ENCODE data around the gene CYP26A1. TPM values are rescaled to one million over a fixed set of nuclear protein-coding genes. Genes with fewer than 3 reads are reported as not detected.
"Not testable (repeated sequence)": the region's sequence is repeated elsewhere in the genome, so short reads cannot be mapped to it uniquely, and the experiment has no call there.

Gene CYP26A1
- total and polyA plus RNA-seq, 4 donors = 0.08 to 1.4 (median 0.29) TPM; not detected in 1

- Histone ChIP-seq H3K27ac (ENCODE audit: low read depth in 1 of 2, low read length in 2 of 2) (no peak overlapping the region), H3K4me1 (ENCODE audit: control insufficient read depth in 4 of 4, insufficient read depth in 4 of 4, low read length in 3 of 4) (no peaks in the 10 kb centered on the region), H3K36me3 (ENCODE audit: control insufficient read depth in 4 of 4, insufficient read depth in 3 of 4, low read depth in 1 of 4, low read length in 3 of 4) (no peaks in the 10 kb centered on the region), H3K4me3 (ENCODE audit: low read depth in 1 of 3, low read length in 3 of 3) (no peak overlapping the region), H3K27me3 (ENCODE audit: control insufficient read depth in 4 of 4, insufficient read depth in 4 of 4, low read length in 3 of 4) (no peaks in the 10 kb centered on the region), H3K9me3 (ENCODE audit: control insufficient read depth in 4 of 4, low read length in 3 of 4) (no peaks in the 10 kb centered on the region), H3K9ac (ENCODE audit: low read depth in 1 of 2, low read length in 2 of 2) (no peak overlapping the region)
- TF ChIP-seq REST (IDR thresholded peaks at IDR 0.05) = no peak
- TF ChIP-seq FOXA2 (IDR thresholded peaks at IDR 0.05) = no peak
- no peak for TF ChIP-seq EGR1 (IDR thresholded peaks at IDR 0.05; ENCODE audit: low read depth in 2 of 2)
- TF ChIP-seq CTCF (IDR thresholded peaks at IDR 0.05; ENCODE audit: low read depth, low read length, missing input control) = no peak
- TF ChIP-seq JUND (IDR thresholded peaks at IDR 0.05) = no peak
- 91% methylated on average over 3 of the region's 3 CpGs for WGBS
- DNase-seq (ENCODE audit: low spot score) = no peak
Observed at GRCh38 chr10:93098816-93099215, 25.1 kb downstream of the CYP26A1 start.

- Histone ChIP-seq H3K9ac (ENCODE audit: low read depth in 1 of 2, low read length in 2 of 2) (no peak overlapping the region), H3K27me3 (ENCODE audit: control insufficient read depth in 4 of 4, insufficient read depth in 4 of 4, low read length in 3 of 4) (no peaks in the 10 kb centered on the region), H3K36me3 (ENCODE audit: control insufficient read depth in 4 of 4, insufficient read depth in 3 of 4, low read depth in 1 of 4, low read length in 3 of 4) (no peaks in the 10 kb centered on the region), H3K4me3 (ENCODE audit: low read depth in 1 of 3, low read length in 3 of 3) (no peak overlapping the region), H3K9me3 (ENCODE audit: control insufficient read depth in 4 of 4, low read length in 3 of 4) (no peaks in the 10 kb centered on the region), H3K27ac (ENCODE audit: low read depth in 1 of 2, low read length in 2 of 2) (no peak overlapping the region), H3K4me1 (ENCODE audit: control insufficient read depth in 4 of 4, insufficient read depth in 4 of 4, low read length in 3 of 4) (no peaks in the 10 kb centered on the region)
- DNase-seq (ENCODE audit: low spot score) = no peak
- 94% methylated on average over 7 of the region's 7 CpGs for WGBS
- TF ChIP-seq CTCF (IDR thresholded peaks at IDR 0.05; ENCODE audit: low read depth, low read length, missing input control) = no peak
- TF ChIP-seq FOXA1 (IDR thresholded peaks at IDR 0.05) = no peak
- no peak for TF ChIP-seq RXRA (IDR thresholded peaks at IDR 0.05)
- no peak for TF ChIP-seq TAF1 (conservative IDR thresholded peaks at IDR 0.05)
- TF ChIP-seq HNF4G (IDR thresholded peaks at IDR 0.05) = no peak
- TF ChIP-seq MAX (IDR thresholded peaks at IDR 0.05) = no peak
- TF ChIP-seq HNF4A (conservative IDR thresholded peaks at IDR 0.05) = no peak
- TF ChIP-seq GABPA (IDR thresholded peaks at IDR 0.05 in 1 of 2, conservative IDR thresholded peaks at IDR 0.05 in 1 of 2) = no peak
- TF ChIP-seq NR2F2 (IDR thresholded peaks at IDR 0.05) = no peak
- no peak for TF ChIP-seq YY1 (IDR thresholded peaks at IDR 0.05)
- TF ChIP-seq EGR1 (IDR thresholded peaks at IDR 0.05; ENCODE audit: low read depth in 2 of 2) = no peak
- TF ChIP-seq RAD21 (IDR thresholded peaks at IDR 0.05) = no peak
- TF ChIP-seq FOXA2 (IDR thresholded peaks at IDR 0.05) = no peak
- TF ChIP-seq REST (IDR thresholded peaks at IDR 0.05) = no peak
Observed at GRCh38 chr10:93099670-93100069, 26.0 kb downstream of the CYP26A1 start.

GRCh38 chr10:93101148-93101547, 27.5 kb downstream of the CYP26A1 start:
- not testable (repeated sequence) for H3K27ac ChIP-seq (ENCODE audit: low read depth in 1 of 2, low read length in 2 of 2); DNase-seq (ENCODE audit: low spot score); H3K4me3 ChIP-seq (ENCODE audit: low read depth in 1 of 3, low read length in 3 of 3); H3K4me1 ChIP-seq (ENCODE audit: control insufficient read depth in 4 of 4, insufficient read depth in 4 of 4, low read length in 3 of 4); H3K9ac ChIP-seq (ENCODE audit: low read depth in 1 of 2, low read length in 2 of 2); H3K9me3 ChIP-seq (ENCODE audit: control insufficient read depth in 4 of 4, low read length in 3 of 4); H3K27me3 ChIP-seq (ENCODE audit: control insufficient read depth in 4 of 4, insufficient read depth in 4 of 4, low read length in 3 of 4); H3K36me3 ChIP-seq (ENCODE audit: control insufficient read depth in 4 of 4, insufficient read depth in 3 of 4, low read depth in 1 of 4, low read length in 3 of 4)
- WGBS = 93% methylated on average over 3 of the region's 3 CpGs

Measured in liver (tissue), 9 donors.